HepG2 (cell line): ENCODE results near the gene ZBTB44. TPM values are rescaled to one million over a fixed set of nuclear protein-coding genes. Genes with fewer than 3 reads are reported as not detected.
"Not testable (repeated sequence)": the region's sequence is repeated elsewhere in the genome, so short reads cannot be mapped to it uniquely, and the experiment has no call there.

Experiments used
- ATAC-seq: fragments of 200-7000 bp; cut with Tn5 transposase; 3 replicates; pipeline ENCODE4 v1.9.1; 2020; ENCODE audit warnings: mild to moderate bottlenecking, moderate library complexity
- BruUV-seq: library from RNA; stranded (reverse); fragments of 400-500 nt; replicated peaks from 2 replicates; lab custom pipeline; 2021; lab: Mats Ljungman, UMichigan
- CTCF ChIA-PET: fragments of 300-600 bp; formaldehyde crosslinking; extraction: SDS; loops from one replicate; lab custom pipeline; 2021; ENCODE audit warnings: low total read pairs, inconsistent platforms, low intra/inter-chr PET ratio; lab: Yijun Ruan, JAX
- POLR2A ChIA-PET: fragments of 350-600 bp; sonication (Branson Sonifier 250); formaldehyde crosslinking; loops from one replicate; lab custom pipeline; 2020; ENCODE audit warnings: antibody characterized with exemption, inconsistent platforms; lab: Yijun Ruan, JAX
- DNase-seq: peaks from one replicate; pipeline ENCODE4 v3.0.0-alpha.2; 2015; ENCODE audit warnings: low spot score
- FAIRE-seq: peaks from 3 replicates; lab custom pipeline; 2011; peaks lifted over from hg19 to GRCh38; lab: Jason Lieb, UNC
- H2AFZ ChIP-seq: one replicate; pipeline ENCODE4 v1.6.1; 2011; ENCODE audit warnings: low read length, inconsistent platforms
- H3K27ac ChIP-seq: fragments of 300-600 bp; 3 replicates; pipeline ENCODE4 v1.8.0; 2011; ENCODE audit warnings: mixed run types, mild to moderate bottlenecking, mixed read lengths, low read length, inconsistent platforms; ENCODE audit not compliant: insufficient read depth; ENCODE audit errors: extremely low read length
- H3K27me3 ChIP-seq, 2 experiments: fragments of 200-600 bp in 1 of 2; 2 replicates in 1 of 2; 3 replicates in 1 of 2; pipeline versions ENCODE4 v1.6.0 to v1.8.0; 2011; ENCODE audit warnings: low read length in 2 of 2, mild to moderate bottlenecking in 2 of 2, moderate library complexity in 2 of 2, inconsistent platforms in 1 of 2; ENCODE audit not compliant: insufficient read depth in 2 of 2, control insufficient read depth in 1 of 2
- H3K36me3 ChIP-seq, 2 experiments: fragments of 200-600 bp in 1 of 2; replicated peaks in 1 of 2; 2 replicates in 1 of 2; 3 replicates in 1 of 2; pipeline versions ENCODE4 v1.5.1 to v1.8.0; 2011; ENCODE audit warnings: low read length in 2 of 2, inconsistent platforms in 1 of 2; ENCODE audit not compliant: insufficient read depth in 2 of 2, control insufficient read depth in 1 of 2
- H3K4me1 ChIP-seq: 2 replicates; pipeline ENCODE4 v1.5.1; 2012; ENCODE audit warnings: low read length, inconsistent platforms; ENCODE audit not compliant: insufficient read depth
- H3K4me2 ChIP-seq: 2 replicates; pipeline ENCODE4 v1.6.0; 2011; ENCODE audit warnings: low read depth, low read length, inconsistent platforms
- H3K4me3 ChIP-seq, 3 experiments: fragments of 200-600 bp in 1 of 3; sonication (generic), shearing (Covaris generic) in 1 of 3; replicated peaks in 1 of 3; 2 replicates each; pipeline ENCODE4 v1.5.1; 2011 to 2016; ENCODE audit warnings: low read length in 3 of 3, inconsistent platforms in 2 of 3, low read depth in 2 of 3, mild to moderate bottlenecking in 2 of 3, control low read depth in 1 of 3, mixed read lengths in 1 of 3; ENCODE audit not compliant: insufficient read depth in 1 of 3
- H3K79me2 ChIP-seq: one replicate; pipeline ENCODE4 v1.6.1; 2011; ENCODE audit warnings: low read length, inconsistent platforms; ENCODE audit not compliant: insufficient read depth
- H3K9ac ChIP-seq: 2 replicates; pipeline ENCODE4 v1.6.0; 2011; ENCODE audit warnings: mild to moderate bottlenecking, low read depth, low read length, inconsistent platforms; ENCODE audit not compliant: insufficient read depth
- H3K9me3 ChIP-seq: 2 replicates; pipeline ENCODE4 v1.5.1; 2012; ENCODE audit warnings: mild to moderate bottlenecking, low read length
- H4K20me1 ChIP-seq: 2 replicates; pipeline ENCODE4 v1.6.0; 2011; ENCODE audit warnings: inconsistent platforms, mild to moderate bottlenecking, low read length, moderate library complexity; ENCODE audit not compliant: insufficient read depth
- KDM5B ChIP-seq: sonication (generic); formaldehyde crosslinking; IDR thresholded peaks from 2 replicates; pipeline ENCODE4 v1.4.0; 2020; ENCODE audit warnings: missing genetic modification reagents, mild to moderate bottlenecking, borderline replicate concordance
- TRIM24 ChIP-seq: sonication (generic); formaldehyde crosslinking; IDR thresholded peaks from 2 replicates; pipeline ENCODE4 v1.8.0; 2022; ENCODE audit warnings: mild to moderate bottlenecking, missing genetic modification reagents
- ZFP41 ChIP-seq: sonication (generic); formaldehyde crosslinking; IDR thresholded peaks from 2 replicates; pipeline ENCODE4 v1.4.0; 2020; ENCODE audit warnings: mild to moderate bottlenecking, missing genetic modification reagents, borderline replicate concordance
- WGBS: methylation state at CpG from one replicate; pipeline ENCODE4 v1.1.6; 2017; ENCODE audit warnings: low lambda C conversion rate; 5-methylcytosine and 5-hydroxymethylcytosine counted together
- in situ Hi-C: cut with HindIII; loops from 2 replicates; pipeline ENCODE4 v1.10.0; 2017; ENCODE audit warnings: low pct_unique_long_range_greater_than_20kb; ENCODE audit not compliant: extremely low pct_ligation_motif_present
- intact Hi-C: fragments of 100-400 bp; cut with micrococcal nuclease; formaldehyde crosslinking; loops from one replicate; pipeline ENCODE4 v1.10.0; 2022; ENCODE audit not compliant: unreplicated experiment
- polyA plus RNA-seq, 8 experiments: library from polyadenylated mRNA; depleted of rRNA in 3 of 8; stranded (reverse) in 7 of 8; unstranded in 1 of 8; fragments of >200 nt; fragmentation: Illumina TruSeq in 4 of 8; extraction: Trizol in 4 of 8; gene quantifications; 2 replicates each; pipeline versions ENCODE4 v1.2.1 to v1.2.3, GENCODE V29; 2011 to 2016; ENCODE audit warnings: low read depth in 4 of 8, missing spikeins in 1 of 8, mixed read lengths in 1 of 8; ENCODE audit not compliant: insufficient read depth in 1 of 8
- total RNA-seq, 5 experiments: library from RNA; depleted of rRNA; stranded (reverse); fragments of >200 nt; fragmentation: Illumina TruSeq; extraction: Trizol; gene quantifications; 2 replicates each; pipeline ENCODE4 v1.2.3, GENCODE V29; 2016; ENCODE audit warnings: low read depth in 1 of 5

Gene ZBTB44
- total and polyA plus RNA-seq, 2 of the 13 experiments (the other 11 are each of a cell fraction or from before 2014, with no cell fraction given) = 22.8 to 23.6 TPM

GRCh38 chr11:130251763-130252162 is 63.0 kb downstream of the ZBTB44 start:
- H3K36me3 ChIP-seq, H3K9me3 ChIP-seq, H3K27ac ChIP-seq, CTCF ChIA-PET, H4K20me1 ChIP-seq, H3K4me2 ChIP-seq, FAIRE-seq, POLR2A ChIA-PET, in situ Hi-C loops, intact Hi-C loops, H3K27me3 ChIP-seq, H3K9ac ChIP-seq, H2AFZ ChIP-seq, H3K4me3 ChIP-seq, H3K4me1 ChIP-seq, DNase-seq, ATAC-seq, BruUV-seq, H3K79me2 ChIP-seq: not testable (repeated sequence)
- 100% methylated on average over 1 of the region's 1 CpG for WGBS

GRCh38 chr11:130249929-130250328 is 64.8 kb downstream of the ZBTB44 start:
- POLR2A ChIA-PET, BruUV-seq, in situ Hi-C loops, H3K9ac ChIP-seq, H3K27ac ChIP-seq, H3K4me3 ChIP-seq, H3K9me3 ChIP-seq, H2AFZ ChIP-seq, H3K4me1 ChIP-seq, intact Hi-C loops, FAIRE-seq, ATAC-seq, CTCF ChIA-PET, H3K36me3 ChIP-seq, DNase-seq, H3K4me2 ChIP-seq, H3K27me3 ChIP-seq, H4K20me1 ChIP-seq, H3K79me2 ChIP-seq: not testable (repeated sequence)
- WGBS = 100% methylated on average over 1 of the region's 5 CpGs

GRCh38 chr11:130249371-130249770 is 65.3 kb downstream of the ZBTB44 start:
- CTCF ChIA-PET = no interaction called here
- no peak for ATAC-seq

More at GRCh38 chr11:130249371-130249770, 65.3 kb downstream of the ZBTB44 start:
- no peak overlapping the region for H2AFZ ChIP-seq
- H3K27me3 ChIP-seq = no peaks in the 10 kb centered on the region
- in situ Hi-C loops = no loop called here
- no peak for FAIRE-seq
- H3K4me2 ChIP-seq = no peak overlapping the region
- no peak overlapping the region for H3K27ac ChIP-seq
- H3K9ac ChIP-seq = no peak overlapping the region
- no TSS peak for BruUV-seq
- TF ChIP-seq TRIM24 (CRISPR knock-in tag) (no peak), ZFP41 (CRISPR knock-in tag) (no peak), KDM5B (no peak)
- TF ChIP-seq, all 625 proteins: peak for 0
- Histone ChIP-seq H3K4me3 (no peak overlapping the region), H3K36me3 (0 out of 5 replicates have a peak, but pooled peaks cover 0 to 5% of the 10 kb centered on the region in 2 experiments), H4K20me1 (no peaks in the 10 kb centered on the region), H3K79me2 (no peaks in the 10 kb centered on the region), H3K4me1 (no peaks in the 10 kb centered on the region), H3K9me3 (no peaks in the 10 kb centered on the region)
- WGBS = 93% methylated on average over 4 of the region's 5 CpGs
- intact Hi-C loops = no loop called here
- DNase-seq = no peak
- POLR2A ChIA-PET = no interaction called here
